IPS DF 19.7 (cell line): Measurements from ENCODE around the gene PTPN13.
A peak's percentile ranks its signal among the peaks of the same experiment; 100 is the strongest.

Experiments
- DNase-seq: peaks from one replicate; pipeline ENCODE4 v3.0.0-alpha.2; 2013; ENCODE audit warnings: low read depth, low spot score

The PTPN13 gene

DNA sequence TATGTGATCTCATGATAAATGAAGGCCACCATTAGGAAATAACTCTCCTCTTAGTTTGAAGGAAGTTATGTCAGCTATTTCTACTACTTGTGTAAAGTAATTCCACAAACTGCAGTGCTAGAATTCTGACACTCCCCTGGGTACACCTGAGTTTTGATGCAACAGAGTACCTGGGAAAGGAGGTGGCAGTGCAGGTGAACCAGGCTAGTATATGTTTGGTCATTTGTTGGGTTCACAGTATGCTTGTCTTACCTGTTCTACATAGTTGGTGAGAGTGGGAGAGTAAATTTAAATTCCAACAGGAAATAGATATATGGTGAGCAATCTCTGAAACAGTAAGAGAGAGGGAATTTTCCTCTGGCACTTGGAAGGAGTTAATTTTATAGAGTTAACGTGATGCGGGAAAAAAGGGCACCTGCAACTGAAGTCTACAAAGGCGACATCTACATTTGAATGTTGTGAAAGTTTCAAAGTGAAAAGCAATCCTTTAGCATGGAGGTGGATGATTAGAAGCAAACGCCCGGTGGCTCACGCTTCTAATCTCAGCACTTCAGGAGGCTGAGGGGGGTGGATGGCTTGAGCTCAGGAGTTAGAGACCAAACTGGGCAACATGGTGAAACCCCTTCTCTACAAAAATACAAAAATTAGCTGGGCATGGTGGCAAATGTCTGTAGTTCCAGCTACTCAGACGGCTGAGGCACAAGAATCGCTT, 263.4 kb downstream of the PTPN13 start:
- peak; percentile 23 for DNase-seq
